Upper lobe of left lung (tissue), 6 donors: ENCODE measurements around the gene TINCR. TPM values are rescaled to one million over a fixed set of nuclear protein-coding genes. Genes with fewer than 3 reads are reported as not detected.

Source experiments
- ATAC-seq, 2 donors: fragments of 200-7000 bp; cut with Tn5 transposase; one replicate each; pipeline ENCODE4 v1.9.1; 2022; ENCODE audit warnings: mild to moderate bottlenecking in 2 of 2, moderate library complexity in 2 of 2; ENCODE audit not compliant: low FRiP score in 2 of 2
- DNase-seq, 2 donors: peaks; one replicate each; pipeline ENCODE4 v3.0.0-alpha.2; 2019 to 2020
- H3K27ac ChIP-seq, 4 donors: fragments of 200-600 bp; sonication (generic); one replicate each; pipeline ENCODE4 v1.5.1; 2016 to 2019
- H3K27me3 ChIP-seq, 4 donors: fragments of 200-600 bp; sonication (generic); one replicate each; pipeline ENCODE4 v1.5.1; 2017 to 2019
- H3K36me3 ChIP-seq, 4 donors: fragments of 200-600 bp; sonication (generic); one replicate each; pipeline ENCODE4 v1.5.1; 2016 to 2019
- H3K4me1 ChIP-seq, 4 donors: fragments of 200-600 bp; sonication (generic); one replicate each; pipeline ENCODE4 v1.5.1; 2018 to 2019
- H3K4me3 ChIP-seq, 4 donors: fragments of 200-600 bp; sonication (generic); one replicate each; pipeline ENCODE4 v1.5.1; 2017 to 2019; ENCODE audit warnings: mild to moderate bottlenecking in 2 of 4, moderate library complexity in 1 of 4
- H3K9me3 ChIP-seq, 4 donors: fragments of 200-600 bp; sonication (generic); one replicate each; pipeline ENCODE4 v1.5.1; 2018 to 2019
- EP300 ChIP-seq, 4 donors: sonication (generic); formaldehyde crosslinking; IDR thresholded peaks; one replicate each; pipeline ENCODE4 v1.5.1; 2017; ENCODE audit warnings: antibody characterized with exemption in 4 of 4, control low read depth in 2 of 4
- POLR2A ChIP-seq, 4 donors: fragments of 450-650 bp; IDR thresholded peaks; one replicate each; pipeline ENCODE4 v1.5.1; 2016 to 2017; ENCODE audit warnings: antibody characterized with exemption in 4 of 4, mild to moderate bottlenecking in 2 of 4
- POLR2AphosphoS5 ChIP-seq, 2 donors: sonication (generic); formaldehyde crosslinking; IDR thresholded peaks; one replicate each; pipeline ENCODE4 v1.5.1; 2017; ENCODE audit warnings: antibody characterized with exemption in 2 of 2
- WGBS, 2 donors: methylation state at CpG; one replicate each; pipeline ENCODE4 v1.1.5; 2017 to 2018; 5-methylcytosine and 5-hydroxymethylcytosine counted together
- total RNA-seq, 6 donors: library from RNA; depleted of rRNA in 4 of 6; stranded (reverse); fragments of >200 nt in 4 of 6; gene quantifications; one replicate each; pipeline versions ENCODE4 v1.1.0 to v1.2.1, GENCODE V29; 2016 to 2021
- TF ChIP-seq, protein P1 (sequence below), 6 experiments: fragments of 450-650 bp in 4 of 6; fragments of 200-600 bp in 2 of 6; sonication (generic) in 2 of 6; IDR thresholded peaks; one replicate each; pipeline ENCODE4 v1.5.1; 2016 to 2019; ENCODE audit warnings: antibody characterized with exemption in 6 of 6
- donor health status: DM: no; HTN: no; CAD: no; lungs with moderate emphysema.
- donor health status: DM: no; HTN: yes; CAD: no; lungs with severe emphysema.

Gene TINCR
- total RNA-seq, 6 donors from 2014 or later: 3.1 to 12.8 (median 4.3) TPM

GRCh38 chr19:5559804-5560133 lies 8.0 kb downstream of the TINCR start:
- whole genome bisulfite sequencing, 2 donors: 38 to 67% methylated on average over 1 to 3 of the region's 3 CpGs
- peaks cover 8 to 19% (median 9%) of the 10 kb centered on the region in 4 donors for H3K9me3 ChIP-seq
- no peak for ATAC-seq
- no peak overlapping the region for H3K4me3 ChIP-seq
- H3K27me3 ChIP-seq: no peaks in the 10 kb centered on the region
- no peaks in the 10 kb centered on the region for H3K36me3 ChIP-seq
- no peak overlapping the region for H3K27ac ChIP-seq
- no peak for DNase-seq
- TF ChIP-seq, protein P1, sequence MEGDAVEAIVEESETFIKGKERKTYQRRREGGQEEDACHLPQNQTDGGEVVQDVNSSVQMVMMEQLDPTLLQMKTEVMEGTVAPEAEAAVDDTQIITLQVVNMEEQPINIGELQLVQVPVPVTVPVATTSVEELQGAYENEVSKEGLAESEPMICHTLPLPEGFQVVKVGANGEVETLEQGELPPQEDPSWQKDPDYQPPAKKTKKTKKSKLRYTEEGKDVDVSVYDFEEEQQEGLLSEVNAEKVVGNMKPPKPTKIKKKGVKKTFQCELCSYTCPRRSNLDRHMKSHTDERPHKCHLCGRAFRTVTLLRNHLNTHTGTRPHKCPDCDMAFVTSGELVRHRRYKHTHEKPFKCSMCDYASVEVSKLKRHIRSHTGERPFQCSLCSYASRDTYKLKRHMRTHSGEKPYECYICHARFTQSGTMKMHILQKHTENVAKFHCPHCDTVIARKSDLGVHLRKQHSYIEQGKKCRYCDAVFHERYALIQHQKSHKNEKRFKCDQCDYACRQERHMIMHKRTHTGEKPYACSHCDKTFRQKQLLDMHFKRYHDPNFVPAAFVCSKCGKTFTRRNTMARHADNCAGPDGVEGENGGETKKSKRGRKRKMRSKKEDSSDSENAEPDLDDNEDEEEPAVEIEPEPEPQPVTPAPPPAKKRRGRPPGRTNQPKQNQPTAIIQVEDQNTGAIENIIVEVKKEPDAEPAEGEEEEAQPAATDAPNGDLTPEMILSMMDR (IDR thresholded peaks at IDR 0.05): no peak
- TF ChIP-seq EP300 (IDR thresholded peaks at IDR 0.05): no peak
- TF ChIP-seq POLR2AphosphoS5 (IDR thresholded peaks at IDR 0.05): no peak
- H3K4me1 ChIP-seq: no peaks in the 10 kb centered on the region

- Histone ChIP-seq H3K27me3 (no peaks in the 10 kb centered on the region), H3K4me1 (no peaks in the 10 kb centered on the region), H3K4me3 (no peak overlapping the region), H3K27ac (no peak overlapping the region), H3K9me3 (peaks cover 8 to 19% (median 9%) of the 10 kb centered on the region in 4 donors), H3K36me3 (no peaks in the 10 kb centered on the region)
- TF ChIP-seq POLR2A (IDR thresholded peaks at IDR 0.05) (no peak), POLR2AphosphoS5 (IDR thresholded peaks at IDR 0.05) (no peak), EP300 (IDR thresholded peaks at IDR 0.05) (no peak)
- TF ChIP-seq, protein P1 (IDR thresholded peaks at IDR 0.05): no peak
- 60 to 86% methylated on average over 2 of the region's 2 CpGs for WGBS, 2 donors
- ATAC-seq: no peak
- no peak for DNase-seq
These were observed 9.6 kb downstream of the TINCR start for GRCh38 chr19:5558101-5558621.

- TF ChIP-seq, protein P1 (IDR thresholded peaks at IDR 0.05): no peak
- TF ChIP-seq EP300 (IDR thresholded peaks at IDR 0.05): no peak
- no peak for TF ChIP-seq POLR2A (IDR thresholded peaks at IDR 0.05)
- no peak for TF ChIP-seq POLR2AphosphoS5 (IDR thresholded peaks at IDR 0.05)
- H3K36me3 ChIP-seq: no peaks in the 10 kb centered on the region
- no peaks in the 10 kb centered on the region for H3K4me1 ChIP-seq
- 40 to 50% methylated on average over 12 to 13 of the region's 13 CpGs for WGBS, 2 donors
- H3K9me3 ChIP-seq: peaks cover 8 to 16% (median 9%) of the 10 kb centered on the region in 4 donors
- DNase-seq (no peak), ATAC-seq (no peak)
- H3K27ac ChIP-seq: no peak overlapping the region
- H3K4me3 ChIP-seq: no peak overlapping the region
- no peaks in the 10 kb centered on the region for H3K27me3 ChIP-seq
These were observed 10.1 kb downstream of the TINCR start for GRCh38 chr19:5557691-5558090.

DNA sequence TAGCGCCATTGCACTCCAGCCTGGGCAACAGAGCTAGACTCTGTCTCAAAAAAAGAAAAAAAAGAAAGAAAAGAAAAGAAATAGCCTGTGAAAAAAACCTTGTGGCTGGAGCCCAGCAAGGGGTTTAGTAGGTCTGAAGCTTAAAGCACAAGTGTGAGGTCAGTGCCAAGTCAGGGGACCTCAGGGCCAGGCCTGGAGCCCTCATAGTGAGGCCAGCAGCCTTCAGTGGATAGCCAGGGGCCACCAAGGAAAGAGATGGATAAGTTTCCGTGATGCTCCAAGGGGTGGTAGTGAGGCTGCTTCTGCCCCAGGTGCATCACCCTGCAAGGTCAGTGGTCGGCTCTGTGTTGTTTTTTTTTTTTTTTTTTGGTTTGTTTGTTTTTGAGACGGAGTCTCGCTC lies 12.9 kb downstream of the TINCR start:
- no peaks in the 10 kb centered on the region for H3K27me3 ChIP-seq
- no peaks in the 10 kb centered on the region for H3K4me1 ChIP-seq
- no peaks in the 10 kb centered on the region for H3K9me3 ChIP-seq
- H3K4me3 ChIP-seq: no peak overlapping the region
- ATAC-seq: peak in 1 of 2 donors; percentile 53
- no peak for DNase-seq
- whole genome bisulfite sequencing, 2 donors: 79 to 87% methylated on average over 5 of the region's 5 CpGs
- no peak overlapping the region for H3K27ac ChIP-seq
- H3K36me3 ChIP-seq: no peaks in the 10 kb centered on the region
- TF ChIP-seq POLR2A (IDR thresholded peaks at IDR 0.05) (no peak), EP300 (IDR thresholded peaks at IDR 0.05) (no peak), POLR2AphosphoS5 (IDR thresholded peaks at IDR 0.05) (no peak)
- TF ChIP-seq, protein P1 (IDR thresholded peaks at IDR 0.05): no peak

DNA sequence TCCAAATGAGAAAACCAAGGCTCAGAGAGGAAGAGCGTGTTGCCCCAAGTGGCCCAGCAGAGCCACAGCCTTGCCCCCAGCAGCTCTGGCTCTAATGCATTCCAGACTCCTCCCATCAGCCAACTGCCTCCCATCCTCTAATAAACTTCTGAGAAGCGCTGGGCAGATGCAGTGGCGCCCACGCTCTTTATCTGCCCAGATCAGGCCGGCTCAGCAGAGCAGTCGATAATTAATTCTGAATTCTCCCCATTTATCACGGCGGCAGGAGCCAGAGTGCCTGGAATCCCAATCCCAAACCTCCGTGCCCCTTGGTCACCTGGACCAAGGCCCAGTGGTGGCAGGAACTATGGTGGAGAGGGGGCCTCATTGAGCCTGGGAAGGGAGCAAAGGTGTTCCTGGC lies 13.9 kb downstream of the TINCR start:
- WGBS, 2 donors: 78 to 86% methylated on average over 4 to 9 of the region's 9 CpGs
- DNase-seq (no peak), ATAC-seq (no peak)

More for the DNA sequence above, 13.9 kb downstream of the TINCR start:
- Histone ChIP-seq H3K36me3 (no peaks in the 10 kb centered on the region), H3K9me3 (no peaks in the 10 kb centered on the region), H3K4me3 (no peak overlapping the region), H3K27me3 (no peaks in the 10 kb centered on the region), H3K27ac (no peak overlapping the region), H3K4me1 (no peaks in the 10 kb centered on the region)
- TF ChIP-seq, protein P1 (IDR thresholded peaks at IDR 0.05): no peak
- no peak for TF ChIP-seq EP300 (IDR thresholded peaks at IDR 0.05)
- TF ChIP-seq POLR2A (IDR thresholded peaks at IDR 0.05): no peak
- TF ChIP-seq POLR2AphosphoS5 (IDR thresholded peaks at IDR 0.05): no peak
